Kidney (tissue), 14 donors: ENCODE measurements around the gene MYEOV. TPM values are rescaled to one million over a fixed set of nuclear protein-coding genes. Genes with fewer than 3 reads are reported as not detected.
A peak's percentile ranks its signal among the peaks of the same experiment; 100 is the strongest.

Experiments used
- DNase-seq, 5 donors: peaks; one replicate each; pipeline ENCODE4 v3.0.0-alpha.2; 2013 to 2020
- FAIRE-seq: peaks from 2 replicates; lab custom pipeline; 2012; peaks lifted over from hg19 to GRCh38; lab: Jason Lieb, UNC
- H3K27ac ChIP-seq, 2 donors: one replicate each; pipeline ENCODE4 v1.7.0; 2013; ENCODE audit warnings: low read depth in 2 of 2, low read length in 2 of 2, inconsistent platforms in 1 of 2
- H3K27me3 ChIP-seq: one replicate; pipeline ENCODE4 v1.7.1; 2013; ENCODE audit warnings: low read length, inconsistent platforms; ENCODE audit not compliant: control insufficient read depth, insufficient read depth
- H3K36me3 ChIP-seq, 3 donors: one replicate each; pipeline versions ENCODE4 v1.7.0 to v1.7.1; 2013; ENCODE audit warnings: low read length in 3 of 3, control low read depth in 1 of 3, inconsistent platforms in 1 of 3; ENCODE audit not compliant: insufficient read depth in 3 of 3, control insufficient read depth in 2 of 3
- H3K4me1 ChIP-seq, 3 donors: one replicate each; pipeline versions ENCODE4 v1.7.0 to v1.7.1; 2013; ENCODE audit warnings: low read length in 3 of 3, inconsistent platforms in 1 of 3, low read depth in 1 of 3; ENCODE audit not compliant: control insufficient read depth in 2 of 3, insufficient read depth in 2 of 3
- H3K4me3 ChIP-seq, 3 donors: one replicate each; pipeline versions ENCODE4 v1.7.0 to v1.8.1; 2013; ENCODE audit warnings: low read length in 3 of 3, control low read depth in 1 of 3, inconsistent platforms in 1 of 3
- H3K9ac ChIP-seq, 3 donors: one replicate each; pipeline versions ENCODE4 v1.7.0 to v1.7.1; 2013; ENCODE audit warnings: low read length in 3 of 3, control low read depth in 1 of 3, inconsistent platforms in 1 of 3
- H3K9me3 ChIP-seq, 3 donors: one replicate each; pipeline versions ENCODE4 v1.7.0 to v1.7.1; 2013; ENCODE audit warnings: low read length in 3 of 3, control low read depth in 1 of 3, inconsistent platforms in 1 of 3; ENCODE audit not compliant: control insufficient read depth in 2 of 3, insufficient read depth in 1 of 3
- intact Hi-C: fragments of 100-400 bp; cut with DNase I; formaldehyde crosslinking; loops from one replicate; pipeline ENCODE4 v1.11.1; 2022
- polyA plus RNA-seq: library from polyadenylated mRNA; stranded (reverse); fragments of 350-450 nt; fragmentation: Illumina TruSeq; extraction: RNeasy Lipid Tissue Mini Kit (QIAGEN cat#74804); gene quantifications from one replicate; pipeline ENCODE4 v1.2.3, GENCODE V29; 2014; ENCODE audit warnings: low read depth, low replicate concordance; ENCODE audit not compliant: insufficient read depth
- total RNA-seq: library from RNA; stranded (reverse); fragmentation: NEBNext Ultra II Directional; extraction: Animal tissue kit (Norgen Biotek cat#: 25700); gene quantifications from one replicate; pipeline ENCODE4 v1.2.1, GENCODE V29; 2021
- TF ChIP-seq, protein P1 (sequence below): IDR thresholded peaks from 3 replicates; pipeline ENCODE4 v1.5.1; 2012; ENCODE audit warnings: mild to moderate bottlenecking, moderate library complexity, borderline replicate concordance; ENCODE audit not compliant: insufficient read depth; ENCODE audit errors: extremely low read depth
- donor health status: control.
- donor health status: control.
- donor health status: control.
- donor health status: control.
- donor health status: control.
- donor health status: DM: yes; HTN: yes; CAD: no.
- donor health status: Normal renal cell carcinoma (clear cell type).

MYEOV gene
- total and polyA plus RNA-seq, 2 donors from 2014 or later: 2.6 TPM; not detected in 1

- H3K27ac ChIP-seq: no peak overlapping the region
- TF ChIP-seq, protein P1, sequence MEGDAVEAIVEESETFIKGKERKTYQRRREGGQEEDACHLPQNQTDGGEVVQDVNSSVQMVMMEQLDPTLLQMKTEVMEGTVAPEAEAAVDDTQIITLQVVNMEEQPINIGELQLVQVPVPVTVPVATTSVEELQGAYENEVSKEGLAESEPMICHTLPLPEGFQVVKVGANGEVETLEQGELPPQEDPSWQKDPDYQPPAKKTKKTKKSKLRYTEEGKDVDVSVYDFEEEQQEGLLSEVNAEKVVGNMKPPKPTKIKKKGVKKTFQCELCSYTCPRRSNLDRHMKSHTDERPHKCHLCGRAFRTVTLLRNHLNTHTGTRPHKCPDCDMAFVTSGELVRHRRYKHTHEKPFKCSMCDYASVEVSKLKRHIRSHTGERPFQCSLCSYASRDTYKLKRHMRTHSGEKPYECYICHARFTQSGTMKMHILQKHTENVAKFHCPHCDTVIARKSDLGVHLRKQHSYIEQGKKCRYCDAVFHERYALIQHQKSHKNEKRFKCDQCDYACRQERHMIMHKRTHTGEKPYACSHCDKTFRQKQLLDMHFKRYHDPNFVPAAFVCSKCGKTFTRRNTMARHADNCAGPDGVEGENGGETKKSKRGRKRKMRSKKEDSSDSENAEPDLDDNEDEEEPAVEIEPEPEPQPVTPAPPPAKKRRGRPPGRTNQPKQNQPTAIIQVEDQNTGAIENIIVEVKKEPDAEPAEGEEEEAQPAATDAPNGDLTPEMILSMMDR: no peak
- DNase-seq (no peak), FAIRE-seq (no peak)
- intact Hi-C loops: no loop called here
- H3K9ac ChIP-seq: no peak overlapping the region
- no peaks in the 10 kb centered on the region for H3K9me3 ChIP-seq
- no peaks in the 10 kb centered on the region for H3K36me3 ChIP-seq
- peaks cover 0 to 35% (median 25%) of the 10 kb centered on the region in 3 donors for H3K4me1 ChIP-seq
- H3K4me3 ChIP-seq: no peak overlapping the region
- H3K27me3 ChIP-seq: no peaks in the 10 kb centered on the region
These were observed 7.1 kb downstream of the MYEOV start for GRCh38 chr11:69301081-69301454.

- Histone ChIP-seq H3K27me3 (no peaks in the 10 kb centered on the region), H3K9ac (no peak overlapping the region), H3K27ac (no peak overlapping the region), H3K36me3 (no peaks in the 10 kb centered on the region), H3K9me3 (no peaks in the 10 kb centered on the region), H3K4me3 (no peak overlapping the region), H3K4me1 (peaks cover 0 to 29% (median 22%) of the 10 kb centered on the region in 3 donors)
- no peak for FAIRE-seq
- peak in 1 of 5 donors; percentile 92 for DNase-seq
- intact Hi-C loops: no loop called here
- TF ChIP-seq, protein P1: no peak
These were observed 7.8 kb downstream of the MYEOV start for GRCh38 chr11:69301455-69302401.

DNA sequence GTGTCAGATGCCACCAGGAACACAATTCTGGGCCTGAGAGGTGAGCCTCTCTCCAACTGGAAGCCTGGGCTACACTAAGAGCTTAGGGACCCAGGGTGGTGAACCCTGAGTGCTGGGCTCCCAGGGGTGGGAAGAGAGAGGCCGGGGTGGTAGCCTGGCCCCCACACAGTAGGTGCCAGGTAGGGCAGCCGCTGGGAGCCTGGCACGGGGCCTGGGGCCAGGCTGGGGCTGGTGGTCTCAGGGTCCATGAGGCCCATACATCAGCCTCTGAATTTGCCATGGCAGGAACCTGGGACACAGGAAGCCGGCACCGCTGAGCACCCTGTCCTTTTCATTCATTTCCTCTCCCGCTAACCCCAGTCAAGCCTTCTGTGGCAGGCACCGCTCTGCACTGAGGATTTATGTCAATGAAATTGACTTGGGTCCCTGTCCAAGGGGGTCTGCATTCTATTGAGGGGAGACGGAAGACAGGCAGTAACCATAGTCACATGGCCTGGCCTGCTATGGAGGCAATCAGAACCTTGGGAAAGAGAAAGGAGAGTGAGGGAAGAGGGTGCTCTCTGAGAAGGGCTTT, 8.6 kb downstream of the MYEOV start:
- FAIRE-seq (no peak), DNase-seq (no peak)
- intact Hi-C loops: no loop called here
- TF ChIP-seq, protein P1: no peak
- H3K4me3 ChIP-seq: no peak overlapping the region
- no peaks in the 10 kb centered on the region for H3K9me3 ChIP-seq
- no peaks in the 10 kb centered on the region for H3K36me3 ChIP-seq
- no peak overlapping the region for H3K27ac ChIP-seq
- H3K9ac ChIP-seq: no peak overlapping the region
- H3K27me3 ChIP-seq: no peaks in the 10 kb centered on the region
- peaks cover 0 to 25% (median 16%) of the 10 kb centered on the region in 3 donors for H3K4me1 ChIP-seq
